K562 (cell line): ENCODE measurements around the gene C1orf105. TPM values are rescaled to one million over a fixed set of nuclear protein-coding genes. Genes with fewer than 3 reads are reported as not detected.

Experiments
- BCOR ChIP-seq: fragments of 450-650 bp; IDR thresholded peaks from 2 replicates; pipeline ENCODE4 v1.6.1; 2016
- FOS ChIP-seq: IDR thresholded peaks from 3 replicates; pipeline ENCODE4 v1.6.1; 2011; ENCODE audit not compliant: insufficient read length; ENCODE audit errors: extremely low read depth
- HIVEP1 ChIP-seq: fragments of 250-450 bp; sonication (Bioruptor Pico); IDR thresholded peaks from 2 replicates; pipeline ENCODE4 v1.4.0; 2020; ENCODE audit warnings: mild to moderate bottlenecking
- HNRNPLL ChIP-seq: fragments of 200-400 bp; formaldehyde crosslinking; IDR thresholded peaks from 2 replicates; pipeline ENCODE4 v1.6.1; 2017; ENCODE audit warnings: low read length, low read depth, mild to moderate bottlenecking; ENCODE audit not compliant: poor library complexity, severe bottlenecking
- KDM4B ChIP-seq, 2 experiments: fragments of 450-650 bp in 1 of 2; sonication (generic) in 1 of 2; IDR thresholded peaks; 2 replicates each; pipeline ENCODE4 v1.6.1; 2016 to 2017; ENCODE audit warnings: borderline replicate concordance in 2 of 2, antibody characterized with exemption in 1 of 2, low read depth in 1 of 2, mild to moderate bottlenecking in 1 of 2
- POLR2AphosphoS5 ChIP-seq: IDR thresholded peaks from 2 replicates; pipeline ENCODE4 v1.6.1; 2011; ENCODE audit warnings: mild to moderate bottlenecking, low read depth, low read length, moderate library complexity; ENCODE audit not compliant: control insufficient read depth, insufficient read depth
- SP1 ChIP-seq: sonication (generic); formaldehyde crosslinking; IDR thresholded peaks from 2 replicates; pipeline ENCODE4 v1.8.1; 2022; ENCODE audit warnings: mild to moderate bottlenecking, missing genetic modification reagents
- TBP ChIP-seq: optimal IDR thresholded peaks from 2 replicates; pipeline ENCODE3; 2011; ENCODE audit warnings: low read depth, low read length, improper control_type of control experiment
- TCF7 ChIP-seq: sonication (generic); IDR thresholded peaks from 2 replicates; pipeline ENCODE4 v1.6.1; 2016; ENCODE audit warnings: antibody characterized with exemption, borderline replicate concordance
- XRCC5 ChIP-seq: fragments of 200-400 bp; formaldehyde crosslinking; IDR thresholded peaks from 2 replicates; pipeline ENCODE4 v1.6.1; 2017; ENCODE audit warnings: low read depth, mild to moderate bottlenecking, low read length
- YY1 ChIP-seq, 3 experiments: IDR thresholded peaks; 2 replicates each; pipeline ENCODE4 v1.6.1; 2011; ENCODE audit warnings: low read length in 2 of 3, mild to moderate bottlenecking in 2 of 3, moderate library complexity in 2 of 3, borderline replicate concordance in 1 of 3, control low read depth in 1 of 3, low read depth in 1 of 3; ENCODE audit not compliant: insufficient read depth in 3 of 3, insufficient replicate concordance in 2 of 3, control insufficient read depth in 1 of 3, insufficient read length in 1 of 3; ENCODE audit errors: extremely low read depth in 1 of 3
- ZFX ChIP-seq: sonication (generic); formaldehyde crosslinking; IDR thresholded peaks from 2 replicates; pipeline ENCODE4 v1.8.0; 2022; ENCODE audit warnings: mild to moderate bottlenecking, missing genetic modification reagents, moderate library complexity
- ZNF232 ChIP-seq: sonication (generic); formaldehyde crosslinking; IDR thresholded peaks from 2 replicates; pipeline ENCODE4 v1.8.0; 2022; ENCODE audit warnings: mild to moderate bottlenecking, missing genetic modification reagents
- ZNF77 ChIP-seq: fragments of 250-450 bp; sonication (Bioruptor Pico); IDR thresholded peaks from 2 replicates; pipeline ENCODE4 v1.5.0; 2020
- polyA plus RNA-seq, 8 experiments: library from polyadenylated mRNA; depleted of rRNA in 4 of 8; stranded (reverse) in 5 of 8; unstranded in 3 of 8; fragments of >200 nt; fragmentation: Nextera tagmentation in 2 of 8; fragmentation: Illumina TruSeq in 1 of 8; extraction: Ambion mirVana in 2 of 8; extraction: Trizol in 1 of 8; gene quantifications; 2 replicates each; pipeline versions ENCODE4 v1.2.1 to v1.2.3, GENCODE V29; 2011 to 2014; ENCODE audit warnings: inconsistent platforms in 1 of 8, missing spikeins in 1 of 8
- total RNA-seq, 7 experiments: library from RNA; depleted of rRNA in 6 of 7; stranded (reverse); fragments of >200 nt in 6 of 7; fragmentation: Illumina TruSeq in 2 of 7; extraction: Trizol in 2 of 7; gene quantifications; 2 replicates each; pipeline versions ENCODE4 v1.2.1 to v1.2.3, GENCODE V29; 2011 to 2021; ENCODE audit warnings: low replicate concordance in 1 of 7
- TF ChIP-seq, protein P1 (sequence below): fragments of 450-650 bp; formaldehyde crosslinking; IDR thresholded peaks from 2 replicates; pipeline ENCODE4 v1.4.0; 2020; ENCODE audit warnings: mild to moderate bottlenecking, moderate library complexity
- TF ChIP-seq, protein P2 (sequence below): fragments of 450-650 bp; IDR thresholded peaks from 2 replicates; pipeline ENCODE4 v1.7.1; 2018; ENCODE audit warnings: mild to moderate bottlenecking, low read depth; ENCODE audit not compliant: partially characterized antibody
- TF ChIP-seq, protein P3 (sequence below): sonication (generic); formaldehyde crosslinking; IDR thresholded peaks from 2 replicates; pipeline ENCODE4 v1.8.0; 2022; ENCODE audit warnings: missing genetic modification reagents, mild to moderate bottlenecking, borderline replicate concordance
- TF ChIP-seq, protein P4 (sequence below): sonication (generic); formaldehyde crosslinking; IDR thresholded peaks from 2 replicates; pipeline ENCODE4 v1.8.0; 2022; ENCODE audit warnings: missing genetic modification reagents, mild to moderate bottlenecking, moderate library complexity, borderline replicate concordance
- TF ChIP-seq, protein P5 (sequence below): IDR thresholded peaks from 2 replicates; pipeline ENCODE4 v1.6.1; 2011; ENCODE audit not compliant: insufficient read length; ENCODE audit errors: extremely low read depth

Gene C1orf105
- total and polyA plus RNA-seq, 9 of the 15 experiments (the other 6 are each of a cell fraction or from before 2014, with no cell fraction given): 0.08 TPM; not detected in 8

DNA sequence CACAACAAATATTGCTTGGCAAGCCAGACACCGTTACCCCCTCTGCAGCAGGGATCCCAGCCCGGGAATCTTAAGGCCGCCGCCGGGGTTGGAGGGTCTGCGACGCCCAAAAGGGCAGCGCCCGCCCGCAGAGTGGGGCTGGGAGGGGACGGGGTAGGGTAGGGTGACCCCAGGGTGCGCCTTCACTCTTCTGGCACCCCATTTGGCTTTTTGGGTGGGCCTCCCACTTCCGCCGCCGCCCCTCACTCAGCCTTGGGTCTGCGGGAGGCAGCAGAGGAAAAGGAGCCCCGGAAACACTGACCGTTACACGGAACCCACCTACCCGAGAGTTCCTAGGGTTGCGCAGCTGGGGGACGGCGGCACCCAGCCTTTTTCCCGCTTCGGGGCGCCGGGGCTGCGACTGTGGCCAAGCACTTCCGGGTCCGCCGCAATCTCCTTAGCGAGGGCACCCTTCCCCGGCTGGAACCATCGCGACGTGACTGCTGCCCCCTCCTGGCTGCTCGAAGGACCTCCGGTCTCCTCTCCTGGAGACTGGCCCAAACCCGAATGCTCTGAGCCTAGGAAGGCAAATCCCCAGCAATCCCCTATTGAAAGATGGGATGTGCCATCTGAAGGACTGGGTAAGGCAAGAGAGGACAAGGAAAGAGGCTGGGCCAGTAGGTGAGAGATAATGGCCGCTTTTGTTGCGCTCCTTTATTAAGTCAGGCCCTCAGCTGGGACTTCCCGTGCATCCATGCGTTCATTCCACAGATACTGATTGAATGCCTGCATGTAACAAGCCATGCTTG lies 23.4 kb downstream of the C1orf105 start, which contains the start of gene PIGC (continued):
- peak in 2 of 3 experiments; percentile 58 to 77 for TF ChIP-seq YY1 (IDR thresholded peaks at IDR 0.05; ENCODE audit: borderline replicate concordance in 1 of 3, control insufficient read depth in 1 of 3, extremely low read depth in 1 of 3, insufficient read depth in 3 of 3, insufficient read length in 1 of 3, insufficient replicate concordance in 2 of 3, low read depth in 1 of 3, low read length in 2 of 3)
- TF ChIP-seq ZFX (CRISPR knock-in tag): peak; percentile 92
- TF ChIP-seq SP1: peak; percentile 59; the same call in 1 of the 2 replicates
- no peak for TF ChIP-seq ZNF77
- TF ChIP-seq BCOR: 0 out of 2 replicates have a peak, but pooled peaks have one; percentile 22
- TF ChIP-seq, protein P1, sequence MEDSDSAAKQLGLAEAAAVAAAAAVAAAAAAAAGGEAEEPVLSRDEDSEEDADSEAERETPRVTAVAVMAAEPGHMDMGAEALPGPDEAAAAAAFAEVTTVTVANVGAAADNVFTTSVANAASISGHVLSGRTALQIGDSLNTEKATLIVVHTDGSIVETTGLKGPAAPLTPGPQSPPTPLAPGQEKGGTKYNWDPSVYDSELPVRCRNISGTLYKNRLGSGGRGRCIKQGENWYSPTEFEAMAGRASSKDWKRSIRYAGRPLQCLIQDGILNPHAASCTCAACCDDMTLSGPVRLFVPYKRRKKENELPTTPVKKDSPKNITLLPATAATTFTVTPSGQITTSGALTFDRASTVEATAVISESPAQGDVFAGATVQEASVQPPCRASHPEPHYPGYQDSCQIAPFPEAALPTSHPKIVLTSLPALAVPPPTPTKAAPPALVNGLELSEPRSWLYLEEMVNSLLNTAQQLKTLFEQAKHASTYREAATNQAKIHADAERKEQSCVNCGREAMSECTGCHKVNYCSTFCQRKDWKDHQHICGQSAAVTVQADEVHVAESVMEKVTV (CRISPR knock-in tag): peak; percentile 68
- TF ChIP-seq, protein P2, sequence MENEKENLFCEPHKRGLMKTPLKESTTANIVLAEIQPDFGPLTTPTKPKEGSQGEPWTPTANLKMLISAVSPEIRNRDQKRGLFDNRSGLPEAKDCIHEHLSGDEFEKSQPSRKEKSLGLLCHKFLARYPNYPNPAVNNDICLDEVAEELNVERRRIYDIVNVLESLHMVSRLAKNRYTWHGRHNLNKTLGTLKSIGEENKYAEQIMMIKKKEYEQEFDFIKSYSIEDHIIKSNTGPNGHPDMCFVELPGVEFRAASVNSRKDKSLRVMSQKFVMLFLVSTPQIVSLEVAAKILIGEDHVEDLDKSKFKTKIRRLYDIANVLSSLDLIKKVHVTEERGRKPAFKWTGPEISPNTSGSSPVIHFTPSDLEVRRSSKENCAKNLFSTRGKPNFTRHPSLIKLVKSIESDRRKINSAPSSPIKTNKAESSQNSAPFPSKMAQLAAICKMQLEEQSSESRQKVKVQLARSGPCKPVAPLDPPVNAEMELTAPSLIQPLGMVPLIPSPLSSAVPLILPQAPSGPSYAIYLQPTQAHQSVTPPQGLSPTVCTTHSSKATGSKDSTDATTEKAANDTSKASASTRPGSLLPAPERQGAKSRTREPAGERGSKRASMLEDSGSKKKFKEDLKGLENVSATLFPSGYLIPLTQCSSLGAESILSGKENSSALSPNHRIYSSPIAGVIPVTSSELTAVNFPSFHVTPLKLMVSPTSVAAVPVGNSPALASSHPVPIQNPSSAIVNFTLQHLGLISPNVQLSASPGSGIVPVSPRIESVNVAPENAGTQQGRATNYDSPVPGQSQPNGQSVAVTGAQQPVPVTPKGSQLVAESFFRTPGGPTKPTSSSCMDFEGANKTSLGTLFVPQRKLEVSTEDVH: peak; percentile 87
- TF ChIP-seq TBP: peak; percentile 81
- TF ChIP-seq FOS: no peak
- 0 out of 2 replicates have a peak, but pooled peaks have one; percentile 34 for TF ChIP-seq ZNF232
- TF ChIP-seq, protein P3, sequence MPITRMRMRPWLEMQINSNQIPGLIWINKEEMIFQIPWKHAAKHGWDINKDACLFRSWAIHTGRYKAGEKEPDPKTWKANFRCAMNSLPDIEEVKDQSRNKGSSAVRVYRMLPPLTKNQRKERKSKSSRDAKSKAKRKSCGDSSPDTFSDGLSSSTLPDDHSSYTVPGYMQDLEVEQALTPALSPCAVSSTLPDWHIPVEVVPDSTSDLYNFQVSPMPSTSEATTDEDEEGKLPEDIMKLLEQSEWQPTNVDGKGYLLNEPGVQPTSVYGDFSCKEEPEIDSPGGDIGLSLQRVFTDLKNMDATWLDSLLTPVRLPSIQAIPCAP (CRISPR knock-in tag): 0 out of 2 replicates have a peak, but pooled peaks have one; percentile 9
- no peak for TF ChIP-seq HIVEP1 (CRISPR knock-in tag)
- peak; percentile 72 for TF ChIP-seq POLR2AphosphoS5
- peak; percentile 96 for TF ChIP-seq HNRNPLL
- TF ChIP-seq, protein P4, sequence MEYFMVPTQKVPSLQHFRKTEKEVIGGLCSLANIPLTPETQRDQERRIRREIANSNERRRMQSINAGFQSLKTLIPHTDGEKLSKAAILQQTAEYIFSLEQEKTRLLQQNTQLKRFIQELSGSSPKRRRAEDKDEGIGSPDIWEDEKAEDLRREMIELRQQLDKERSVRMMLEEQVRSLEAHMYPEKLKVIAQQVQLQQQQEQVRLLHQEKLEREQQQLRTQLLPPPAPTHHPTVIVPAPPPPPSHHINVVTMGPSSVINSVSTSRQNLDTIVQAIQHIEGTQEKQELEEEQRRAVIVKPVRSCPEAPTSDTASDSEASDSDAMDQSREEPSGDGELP: peak; percentile 94
- TF ChIP-seq XRCC5: peak; percentile 98
- peak; percentile 46; the same call in 1 of the 2 replicates for TF ChIP-seq TCF7
- peak in 1 of 2 experiments; percentile 65; a peak in 1 of 4 replicates for TF ChIP-seq KDM4B (IDR thresholded peaks at IDR 0.05; ENCODE audit: borderline replicate concordance in 2 of 2, low read depth in 1 of 2)
- TF ChIP-seq, protein P5, sequence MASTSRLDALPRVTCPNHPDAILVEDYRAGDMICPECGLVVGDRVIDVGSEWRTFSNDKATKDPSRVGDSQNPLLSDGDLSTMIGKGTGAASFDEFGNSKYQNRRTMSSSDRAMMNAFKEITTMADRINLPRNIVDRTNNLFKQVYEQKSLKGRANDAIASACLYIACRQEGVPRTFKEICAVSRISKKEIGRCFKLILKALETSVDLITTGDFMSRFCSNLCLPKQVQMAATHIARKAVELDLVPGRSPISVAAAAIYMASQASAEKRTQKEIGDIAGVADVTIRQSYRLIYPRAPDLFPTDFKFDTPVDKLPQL: no peak
